ENCODE data around the gene L2HGDH. TPM values are rescaled to one million over a fixed set of nuclear protein-coding genes. Genes with fewer than 3 reads are reported as not detected.

The L2HGDH gene
- total and polyA plus RNA-seq, 10 of the 15 experiments (the other 5 are each of a cell fraction or from before 2014, with no cell fraction given), result 2.6 to 18.3 (median 13.5) TPM

GRCh38 chr14:50354527-50354926, 42.5 kb upstream of the L2HGDH start:
- DNase-seq (ENCODE audit: low read depth, low spot score) (no peak), FAIRE-seq (no peak), ATAC-seq (no peak)
- H3K27ac ChIP-seq (ENCODE audit: control insufficient read depth, insufficient read depth), result no peak overlapping the region
- ChIA-PET POLR2A (interaction anchor here (0.9 kb wide), 1 partner anchor 9 kb away, joined by 3 read pairs; no protein-coding TSS in a partner anchor), SMC1A (ENCODE audit: uncharacterized antibody, unreplicated experiment) (interaction anchor here (0.6 to 2.2 kb wide), 3 partner anchors 33 to 168 kb away, joined by 3 to 10 read pairs (median 3); no protein-coding TSS in a partner anchor), RAD21 (ENCODE audit: unreplicated experiment) (interaction anchor here (1.5 kb wide), 2 partner anchors 9 to 186 kb away, joined by 3 read pairs; no protein-coding TSS in a partner anchor), CTCF (no interaction called here)
- no peak overlapping the region for H3K4me3 ChIP-seq
- no peak overlapping the region for H3K4me2 ChIP-seq (ENCODE audit: control insufficient read depth, insufficient read depth)
- peaks cover 0 to 4% of the 10 kb centered on the region in 2 experiments; a peak in 3 of 4 replicates for H3K36me3 ChIP-seq (ENCODE audit: control insufficient read depth in 2 of 2, insufficient read depth in 2 of 2, low read length in 1 of 2)
- no peaks in the 10 kb centered on the region for H3K27me3 ChIP-seq (replicated peaks in 1 of 2; ENCODE audit: control insufficient read depth in 2 of 2, insufficient read depth in 2 of 2, low read length in 1 of 2)
- no TSS peak for BruUV-seq (replicated peaks)
- H4K20me1 ChIP-seq (ENCODE audit: control insufficient read depth, insufficient read depth), result no peaks in the 10 kb centered on the region
- H2AFZ ChIP-seq (ENCODE audit: control insufficient read depth, low read depth, low read length), result no peak overlapping the region
- H3K9ac ChIP-seq (ENCODE audit: control insufficient read depth, insufficient read depth, low read length), result no peak overlapping the region
- 95% methylated on average over 1 of the region's 1 CpG for WGBS (ENCODE audit: insufficient coverage, insufficient replicate concordance, low lambda C conversion rate, missing lambda C conversion rate)
- intact Hi-C loops (cut with micrococcal nuclease; ENCODE audit: unreplicated experiment) (no loop called here), in situ Hi-C loops (cut with MboI) (no loop called here)
- no peaks in the 10 kb centered on the region for H3K4me1 ChIP-seq (ENCODE audit: control insufficient read depth, insufficient read depth, low read length)
- H3K79me2 ChIP-seq (ENCODE audit: control insufficient read depth, insufficient read depth, low read length), result no peaks in the 10 kb centered on the region
- no peaks in the 10 kb centered on the region for H3K9me3 ChIP-seq (replicated peaks; ENCODE audit: control insufficient read depth, insufficient read depth, low read length)
- TF ChIP-seq POLR2AphosphoS5 (IDR thresholded peaks at IDR 0.05; ENCODE audit: low read length) (no peak), ZBTB11 (CRISPR knock-in tag; IDR thresholded peaks at IDR 0.05) (no peak), NFXL1 (IDR thresholded peaks at IDR 0.05; ENCODE audit: borderline replicate concordance) (no peak), PKNOX1 (IDR thresholded peaks at IDR 0.05) (no peak), TBL1XR1 (IDR thresholded peaks at IDR 0.05; ENCODE audit: low read depth, low read length) (no peak), KLF5 (IDR thresholded peaks at IDR 0.05; ENCODE audit: partially characterized antibody) (no peak), ZNF622 (IDR thresholded peaks at IDR 0.05) (no peak), RUNX3 (IDR thresholded peaks at IDR 0.05; ENCODE audit: low read length) (no peak)
- TF ChIP-seq, protein P1, sequence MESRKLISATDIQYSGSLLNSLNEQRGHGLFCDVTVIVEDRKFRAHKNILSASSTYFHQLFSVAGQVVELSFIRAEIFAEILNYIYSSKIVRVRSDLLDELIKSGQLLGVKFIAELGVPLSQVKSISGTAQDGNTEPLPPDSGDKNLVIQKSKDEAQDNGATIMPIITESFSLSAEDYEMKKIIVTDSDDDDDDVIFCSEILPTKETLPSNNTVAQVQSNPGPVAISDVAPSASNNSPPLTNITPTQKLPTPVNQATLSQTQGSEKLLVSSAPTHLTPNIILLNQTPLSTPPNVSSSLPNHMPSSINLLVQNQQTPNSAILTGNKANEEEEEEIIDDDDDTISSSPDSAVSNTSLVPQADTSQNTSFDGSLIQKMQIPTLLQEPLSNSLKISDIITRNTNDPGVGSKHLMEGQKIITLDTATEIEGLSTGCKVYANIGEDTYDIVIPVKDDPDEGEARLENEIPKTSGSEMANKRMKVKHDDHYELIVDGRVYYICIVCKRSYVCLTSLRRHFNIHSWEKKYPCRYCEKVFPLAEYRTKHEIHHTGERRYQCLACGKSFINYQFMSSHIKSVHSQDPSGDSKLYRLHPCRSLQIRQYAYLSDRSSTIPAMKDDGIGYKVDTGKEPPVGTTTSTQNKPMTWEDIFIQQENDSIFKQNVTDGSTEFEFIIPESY (IDR thresholded peaks at IDR 0.05), result no peak
- TF ChIP-seq, protein P2, sequence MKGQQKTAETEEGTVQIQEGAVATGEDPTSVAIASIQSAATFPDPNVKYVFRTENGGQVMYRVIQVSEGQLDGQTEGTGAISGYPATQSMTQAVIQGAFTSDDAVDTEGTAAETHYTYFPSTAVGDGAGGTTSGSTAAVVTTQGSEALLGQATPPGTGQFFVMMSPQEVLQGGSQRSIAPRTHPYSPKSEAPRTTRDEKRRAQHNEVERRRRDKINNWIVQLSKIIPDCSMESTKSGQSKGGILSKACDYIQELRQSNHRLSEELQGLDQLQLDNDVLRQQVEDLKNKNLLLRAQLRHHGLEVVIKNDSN (IDR thresholded peaks at IDR 0.05; ENCODE audit: borderline replicate concordance, extremely low read length, insufficient read depth, low read depth, low read length), result no peak
- TF ChIP-seq, protein P3, sequence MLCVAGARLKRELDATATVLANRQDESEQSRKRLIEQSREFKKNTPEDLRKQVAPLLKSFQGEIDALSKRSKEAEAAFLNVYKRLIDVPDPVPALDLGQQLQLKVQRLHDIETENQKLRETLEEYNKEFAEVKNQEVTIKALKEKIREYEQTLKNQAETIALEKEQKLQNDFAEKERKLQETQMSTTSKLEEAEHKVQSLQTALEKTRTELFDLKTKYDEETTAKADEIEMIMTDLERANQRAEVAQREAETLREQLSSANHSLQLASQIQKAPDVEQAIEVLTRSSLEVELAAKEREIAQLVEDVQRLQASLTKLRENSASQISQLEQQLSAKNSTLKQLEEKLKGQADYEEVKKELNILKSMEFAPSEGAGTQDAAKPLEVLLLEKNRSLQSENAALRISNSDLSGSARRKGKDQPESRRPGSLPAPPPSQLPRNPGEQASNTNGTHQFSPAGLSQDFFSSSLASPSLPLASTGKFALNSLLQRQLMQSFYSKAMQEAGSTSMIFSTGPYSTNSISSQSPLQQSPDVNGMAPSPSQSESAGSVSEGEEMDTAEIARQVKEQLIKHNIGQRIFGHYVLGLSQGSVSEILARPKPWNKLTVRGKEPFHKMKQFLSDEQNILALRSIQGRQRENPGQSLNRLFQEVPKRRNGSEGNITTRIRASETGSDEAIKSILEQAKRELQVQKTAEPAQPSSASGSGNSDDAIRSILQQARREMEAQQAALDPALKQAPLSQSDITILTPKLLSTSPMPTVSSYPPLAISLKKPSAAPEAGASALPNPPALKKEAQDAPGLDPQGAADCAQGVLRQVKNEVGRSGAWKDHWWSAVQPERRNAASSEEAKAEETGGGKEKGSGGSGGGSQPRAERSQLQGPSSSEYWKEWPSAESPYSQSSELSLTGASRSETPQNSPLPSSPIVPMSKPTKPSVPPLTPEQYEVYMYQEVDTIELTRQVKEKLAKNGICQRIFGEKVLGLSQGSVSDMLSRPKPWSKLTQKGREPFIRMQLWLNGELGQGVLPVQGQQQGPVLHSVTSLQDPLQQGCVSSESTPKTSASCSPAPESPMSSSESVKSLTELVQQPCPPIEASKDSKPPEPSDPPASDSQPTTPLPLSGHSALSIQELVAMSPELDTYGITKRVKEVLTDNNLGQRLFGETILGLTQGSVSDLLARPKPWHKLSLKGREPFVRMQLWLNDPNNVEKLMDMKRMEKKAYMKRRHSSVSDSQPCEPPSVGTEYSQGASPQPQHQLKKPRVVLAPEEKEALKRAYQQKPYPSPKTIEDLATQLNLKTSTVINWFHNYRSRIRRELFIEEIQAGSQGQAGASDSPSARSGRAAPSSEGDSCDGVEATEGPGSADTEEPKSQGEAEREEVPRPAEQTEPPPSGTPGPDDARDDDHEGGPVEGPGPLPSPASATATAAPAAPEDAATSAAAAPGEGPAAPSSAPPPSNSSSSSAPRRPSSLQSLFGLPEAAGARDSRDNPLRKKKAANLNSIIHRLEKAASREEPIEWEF (IDR thresholded peaks at IDR 0.05; ENCODE audit: insufficient replicate concordance, low read depth, low read length), result no peak
